HT1080 (cell line): ENCODE data around the gene PLA2G4D. TPM values are rescaled to one million over a fixed set of nuclear protein-coding genes. Genes with fewer than 3 reads are reported as not detected.

Experiments used
- DNase-seq: peaks from one replicate; pipeline ENCODE4 v3.0.0-alpha.2; 2015; ENCODE audit warnings: low read depth
- total RNA-seq: library from RNA; depleted of rRNA; stranded (reverse); fragments of >200 nt; shearing (Covaris generic); gene quantifications from 2 replicates; pipeline ENCODE4 v1.2.3, GENCODE V29; 2014

The PLA2G4D gene
- total RNA-seq, 1 experiment from 2014 or later: not detected

DNA sequence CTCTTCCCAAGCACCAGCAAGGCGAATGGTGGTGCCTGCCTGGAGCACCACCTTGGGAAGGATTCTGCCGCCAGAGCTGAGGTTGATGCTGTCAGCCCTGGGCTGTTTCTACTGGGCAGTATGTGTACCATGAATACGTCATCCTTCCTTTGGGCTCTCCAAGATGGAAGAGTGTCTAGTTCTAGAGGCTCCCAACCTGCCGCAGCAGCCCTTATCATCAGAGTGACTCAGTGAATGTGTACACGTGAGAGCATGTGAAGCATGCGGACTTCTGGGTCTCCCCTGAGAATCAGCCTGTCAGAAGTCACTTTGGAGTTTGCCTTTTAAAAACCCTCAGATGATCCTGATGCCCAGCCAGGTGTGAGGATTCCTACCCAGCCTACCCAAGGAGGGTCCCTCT lies 20.9 kb downstream of the PLA2G4D start:
- DNase-seq: peak; percentile 58

GRCh38 chr15:42072141-42072685 lies 22.1 kb downstream of the PLA2G4D start:
- DNase-seq: no peak

GRCh38 chr15:42071717-42072116 lies 22.6 kb downstream of the PLA2G4D start:
- no peak for DNase-seq

GRCh38 chr15:42070976-42071350 lies 23.4 kb downstream of the PLA2G4D start:
- DNase-seq: no peak

DNA sequence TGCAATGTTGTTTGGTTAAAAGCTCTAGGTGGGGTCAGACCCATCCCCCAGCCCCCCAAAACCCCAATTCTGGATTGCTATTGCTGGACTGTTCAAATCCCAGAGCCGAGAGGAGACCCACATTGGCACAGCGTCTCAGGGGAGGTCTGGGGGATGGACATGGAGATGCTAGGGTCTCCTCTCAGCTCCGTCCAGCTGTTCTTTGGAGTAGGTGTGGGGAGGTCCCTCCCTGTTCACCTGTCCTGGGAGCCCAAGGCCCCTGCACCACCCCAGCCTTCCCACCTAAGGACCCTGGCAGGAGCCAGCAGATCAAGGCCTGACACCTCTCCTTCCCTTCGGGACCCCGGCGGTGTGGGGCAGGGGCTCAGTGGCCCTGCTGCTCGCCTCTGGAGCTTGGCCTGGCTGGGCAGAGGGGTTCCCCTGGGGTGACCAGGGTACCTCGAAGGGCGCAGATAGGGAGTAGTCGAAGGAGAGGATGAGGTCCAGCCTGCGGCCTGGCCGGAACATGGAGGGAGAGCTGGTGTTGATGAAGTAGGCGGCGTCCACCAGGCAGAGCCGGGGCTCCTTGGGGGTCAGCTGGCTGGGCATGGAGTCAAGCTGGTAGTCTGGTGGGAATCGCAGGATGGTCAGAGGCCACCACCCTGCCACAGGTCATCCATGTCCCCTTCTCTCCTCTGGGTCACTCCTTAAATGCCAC lies 23.9 kb downstream of the PLA2G4D start:
- no peak for DNase-seq

- DNase-seq: no peak
Observed at GRCh38 chr15:42069496-42070278, 24.7 kb downstream of the PLA2G4D start.

DNA sequence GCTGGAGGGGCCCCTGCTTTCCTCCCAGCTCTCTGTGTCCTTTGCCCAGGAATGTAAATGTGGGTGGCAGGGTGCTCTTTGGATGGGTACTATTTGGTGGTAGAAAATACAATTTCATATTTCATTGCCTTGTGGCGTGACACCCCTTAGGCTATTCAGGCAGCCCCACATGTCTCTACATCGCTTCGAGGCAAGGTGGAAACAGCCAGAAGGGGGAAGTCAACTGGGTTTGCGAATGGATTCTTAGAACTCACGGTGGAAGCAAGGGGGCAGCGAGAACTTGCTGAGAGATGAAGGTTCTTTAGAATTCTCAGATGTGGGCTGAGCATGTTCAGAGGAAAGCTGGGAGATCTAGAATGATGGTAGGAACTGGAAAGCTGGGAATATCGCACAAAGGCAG lies 25.3 kb downstream of the PLA2G4D start:
- DNase-seq: no peak

DNA sequence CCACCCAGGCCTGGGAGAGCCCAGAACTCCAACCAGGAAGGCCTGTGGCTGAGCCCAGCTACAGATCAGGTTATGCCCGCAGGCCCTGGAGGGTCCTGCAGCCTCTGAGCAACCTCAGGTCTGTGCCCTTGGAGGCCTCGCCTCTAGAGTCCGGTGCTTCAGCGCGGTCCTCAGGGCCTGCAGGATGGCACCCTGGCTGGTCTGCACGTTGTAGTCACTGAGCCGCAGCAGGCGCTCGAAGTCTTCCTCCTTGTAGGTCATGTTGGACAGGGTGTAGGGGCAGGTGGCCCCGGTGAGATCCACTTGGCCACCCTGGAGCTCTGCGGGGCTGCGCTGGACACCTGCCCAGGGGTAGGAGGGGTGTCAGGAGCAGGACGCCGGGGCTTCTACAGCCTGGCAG lies 25.8 kb downstream of the PLA2G4D start:
- DNase-seq: no peak

DNA sequence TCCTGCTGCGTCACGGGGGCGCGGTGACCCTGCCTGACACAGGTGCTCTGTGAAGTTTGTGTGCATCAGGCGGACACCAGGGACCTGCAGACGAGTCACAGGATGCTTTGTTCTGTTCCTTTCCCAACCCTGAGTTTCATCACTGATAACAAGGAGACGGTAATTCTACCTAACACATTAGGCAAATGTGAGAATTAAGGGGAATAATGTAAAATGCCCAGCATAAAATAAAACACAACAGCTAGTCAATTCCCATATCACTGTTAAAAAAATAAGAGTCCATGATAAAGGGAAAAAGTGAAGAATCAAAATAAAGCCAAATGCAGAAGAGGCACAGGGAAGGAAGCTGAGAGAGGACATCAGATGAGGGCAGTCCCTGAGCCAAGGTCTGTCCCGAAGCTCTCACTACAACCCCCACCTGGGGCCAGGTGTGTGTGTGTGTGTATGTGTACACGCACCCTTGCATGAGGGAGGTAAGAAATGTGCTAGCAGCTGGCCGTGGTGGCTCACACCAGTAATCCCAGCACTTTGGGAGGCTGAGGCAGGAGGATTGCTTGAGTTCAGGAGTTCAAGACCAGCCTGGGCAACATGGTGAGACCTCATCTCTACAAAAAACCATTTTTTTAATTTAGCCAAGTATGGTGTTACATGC lies 27.5 kb downstream of the PLA2G4D start:
- DNase-seq: no peak

- DNase-seq: no peak
Observed at GRCh38 chr15:42065468-42065867, 28.9 kb downstream of the PLA2G4D start.

DNA sequence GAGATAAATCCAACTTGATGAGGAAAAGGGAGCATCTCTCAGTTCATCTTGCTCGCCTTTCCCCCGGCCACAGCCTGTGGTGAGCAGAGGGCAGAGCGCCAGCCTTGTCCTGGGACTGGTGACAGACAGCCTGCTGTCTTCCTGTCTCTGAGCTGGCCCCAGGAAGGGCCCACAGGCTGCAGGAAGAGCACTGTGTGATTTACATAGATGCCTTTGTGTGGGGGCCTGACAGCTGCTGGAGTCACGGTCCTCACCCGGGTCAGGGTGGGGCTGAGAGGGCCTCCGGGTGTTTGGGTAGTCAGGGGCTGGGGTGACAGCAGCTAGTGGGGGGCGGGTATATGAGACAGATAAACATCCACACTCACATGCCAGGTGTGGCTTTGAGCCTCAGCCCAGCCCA lies 29.3 kb downstream of the PLA2G4D start:
- peak; percentile 57 for DNase-seq

DNA sequence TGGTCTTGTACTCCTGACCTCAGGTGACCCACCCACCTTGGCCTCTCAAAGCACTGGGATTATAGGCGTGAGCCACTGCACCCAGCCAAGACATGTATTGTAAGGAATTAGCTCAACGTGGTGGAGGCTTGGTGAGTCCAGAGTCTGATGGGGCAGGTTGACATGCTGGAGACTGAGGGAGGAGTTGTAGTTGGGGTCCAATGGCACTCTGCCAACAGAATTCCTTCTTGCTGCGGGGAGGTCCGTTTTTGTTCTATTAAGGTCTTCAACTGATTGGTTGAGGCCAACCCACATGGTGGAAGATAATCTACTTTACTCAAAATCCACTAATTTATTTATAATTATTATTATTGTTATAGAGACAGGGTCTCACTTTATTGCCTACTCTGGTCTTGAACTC lies 30.1 kb downstream of the PLA2G4D start:
- DNase-seq: no peak

DNA sequence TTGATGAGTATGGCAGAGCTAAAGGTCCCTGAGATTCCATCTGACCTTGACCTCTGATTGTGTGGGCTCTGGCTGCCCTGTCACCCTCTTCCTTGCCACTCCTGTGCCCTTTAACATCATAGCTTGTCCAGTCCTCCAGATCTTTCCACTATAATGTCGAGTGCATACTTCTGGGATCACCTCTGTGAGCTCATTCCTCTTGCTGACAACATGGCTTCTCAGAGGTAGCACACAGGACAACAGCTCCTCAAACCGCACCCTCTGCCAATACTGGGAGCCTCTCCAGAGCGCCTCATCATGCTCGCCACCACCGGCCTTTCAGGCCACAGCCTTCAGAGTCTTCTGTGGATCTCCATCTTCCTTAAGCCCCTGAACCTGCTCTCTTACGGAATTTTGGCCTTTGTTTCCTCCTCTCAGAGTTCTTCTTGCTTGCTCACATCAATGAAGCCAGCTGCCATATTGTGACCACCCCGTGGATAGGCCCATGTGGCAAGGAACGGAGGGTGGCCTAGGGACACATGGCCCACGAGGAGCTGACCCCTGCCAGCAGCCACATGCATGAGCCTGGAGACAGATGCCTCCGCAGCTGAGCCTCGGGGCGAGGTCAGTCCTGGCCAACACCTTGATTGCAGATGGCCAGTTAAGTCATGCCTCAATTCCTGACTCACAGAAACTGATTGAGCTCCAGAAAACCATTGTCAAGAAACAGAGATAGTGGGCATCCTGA lies 31.1 kb downstream of the PLA2G4D start:
- no peak for DNase-seq

GRCh38 chr15:42062284-42062806 lies 32.0 kb downstream of the PLA2G4D start:
- no peak for DNase-seq

- DNase-seq: no peak
Observed at GRCh38 chr15:42060797-42061196, 33.6 kb downstream of the PLA2G4D start.

GRCh38 chr15:42060477-42060763 lies 33.9 kb downstream of the PLA2G4D start:
- DNase-seq: no peak

GRCh38 chr15:42059661-42060476 lies 34.5 kb downstream of the PLA2G4D start:
- peak; percentile 29 for DNase-seq

DNA sequence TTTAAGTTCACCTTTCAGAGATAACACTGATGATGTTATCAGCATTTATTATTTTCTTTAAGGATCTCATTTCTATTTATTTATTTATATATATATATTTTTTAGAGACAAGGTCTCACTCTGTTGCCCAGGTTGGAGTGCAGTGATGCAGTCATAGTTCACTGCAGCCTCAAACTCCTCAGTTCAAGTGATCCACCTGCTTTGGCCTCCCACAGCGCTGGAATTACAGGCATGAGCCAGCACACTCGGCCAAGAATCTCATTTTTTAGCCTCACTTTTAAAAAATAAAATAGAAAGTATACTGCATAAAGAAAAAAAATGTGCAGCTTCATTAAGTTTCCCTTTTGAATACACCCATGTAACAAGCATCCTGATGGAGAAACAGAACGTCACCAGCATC lies 35.6 kb downstream of the PLA2G4D start:
- no peak for DNase-seq

GRCh38 chr15:42057799-42058646 lies 36.3 kb downstream of the PLA2G4D start:
- no peak for DNase-seq
